OCI-LY1 (cell line): ENCODE data around the gene GNG7.

ENCODE experiments used
- H2AFZ ChIP-seq: fragments of 200-600 bp; sonication (generic), shearing (Covaris generic); 2 replicates; pipeline ENCODE4 v1.6.0; 2014; ENCODE audit warnings: antibody characterized with exemption, mild to moderate bottlenecking, low read length
- H3F3A ChIP-seq: fragments of 200-600 bp; sonication (generic), shearing (Covaris generic); 2 replicates; pipeline ENCODE4 v1.6.0; 2014; ENCODE audit warnings: mild to moderate bottlenecking, antibody characterized with exemption, low read length, moderate library complexity; ENCODE audit not compliant: insufficient read depth
- H3K27ac ChIP-seq: fragments of 200-600 bp; sonication (generic); 2 replicates; pipeline ENCODE4 v1.5.1; 2014; ENCODE audit warnings: low read length, mixed run types, mild to moderate bottlenecking, low read depth; ENCODE audit not compliant: poor library complexity, severe bottlenecking
- H3K27me3 ChIP-seq: fragments of 200-600 bp; sonication (generic); 2 replicates; pipeline ENCODE4 v1.6.0; 2014; ENCODE audit warnings: antibody characterized with exemption, mild to moderate bottlenecking, low read length, moderate library complexity; ENCODE audit not compliant: insufficient read depth
- H3K36me3 ChIP-seq: fragments of 200-600 bp; sonication (generic); 2 replicates; pipeline ENCODE4 v1.6.1; 2014; ENCODE audit warnings: mild to moderate bottlenecking, antibody characterized with exemption, low read length, moderate library complexity, mixed read lengths; ENCODE audit not compliant: insufficient read depth
- H3K4me1 ChIP-seq: fragments of 200-600 bp; sonication (generic); 2 replicates; pipeline ENCODE4 v1.5.1; 2014; ENCODE audit warnings: mild to moderate bottlenecking, low read length, moderate library complexity; ENCODE audit not compliant: insufficient read depth, severe bottlenecking
- H3K4me2 ChIP-seq: fragments of 200-600 bp; sonication (generic), shearing (Covaris generic); 2 replicates; pipeline ENCODE4 v1.6.1; 2014; ENCODE audit warnings: low read length
- H3K4me3 ChIP-seq: fragments of 200-600 bp; sonication (generic); 2 replicates; pipeline ENCODE4 v1.5.1; 2014; ENCODE audit warnings: low read length, low read depth, mild to moderate bottlenecking, mixed read lengths; ENCODE audit not compliant: poor library complexity, severe bottlenecking
- H3K79me2 ChIP-seq: fragments of 200-600 bp; shearing (Covaris generic); 2 replicates; pipeline ENCODE4 v1.6.1; 2016; ENCODE audit warnings: mixed run types, low read length, mixed read lengths; ENCODE audit not compliant: insufficient read depth
- H3K9ac ChIP-seq: fragments of 200-600 bp; sonication (generic), shearing (Covaris generic); 2 replicates; pipeline ENCODE4 v1.6.1; 2014; ENCODE audit warnings: mild to moderate bottlenecking, low read length, mixed read lengths
- H3K9me2 ChIP-seq: fragments of 200-600 bp; sonication (generic), shearing (Covaris generic); 2 replicates; pipeline ENCODE4 v1.6.1; 2014; ENCODE audit warnings: low read depth, mild to moderate bottlenecking, low read length, mixed read lengths
- H3K9me3 ChIP-seq: fragments of 200-600 bp; shearing (Covaris generic); 2 replicates; pipeline ENCODE4 v1.6.1; 2014; ENCODE audit warnings: low read length, mixed read lengths
- H4K20me1 ChIP-seq: fragments of 200-600 bp; sonication (generic), shearing (Covaris generic); 2 replicates; pipeline ENCODE4 v1.6.0; 2016; ENCODE audit warnings: mild to moderate bottlenecking, low read length; ENCODE audit not compliant: insufficient read depth
- CTCF ChIP-seq: fragments of 200-600 bp; sonication (generic), shearing (Covaris generic); IDR thresholded peaks from 2 replicates; pipeline ENCODE4 v1.5.1; 2017; ENCODE audit warnings: mild to moderate bottlenecking, antibody characterized with exemption, low read length, moderate library complexity, mixed read lengths
- EZH2 ChIP-seq: fragments of 200-600 bp; sonication (generic), shearing (Covaris generic); IDR thresholded peaks from 2 replicates; pipeline ENCODE4 v1.8.0; 2017; ENCODE audit warnings: borderline replicate concordance, mixed run types, mild to moderate bottlenecking, antibody characterized with exemption, low read length, moderate library complexity, mixed read lengths

Gene GNG7

GRCh38 chr19:2686360-2686759 lies 16.1 kb downstream of the GNG7 start:
- no peak overlapping the region for H3K4me3 ChIP-seq
- H3K9ac ChIP-seq, result no peak overlapping the region
- H3K36me3 ChIP-seq, result no peaks in the 10 kb centered on the region; the same call in 1 of the 2 replicates
- H3K9me2 ChIP-seq, result no peaks in the 10 kb centered on the region
- no peaks in the 10 kb centered on the region; the same call in 1 of the 2 replicates for H3K27me3 ChIP-seq
- no peaks in the 10 kb centered on the region for H3K9me3 ChIP-seq
- no peaks in the 10 kb centered on the region for H4K20me1 ChIP-seq
- no peaks in the 10 kb centered on the region for H3F3A ChIP-seq
- no peak overlapping the region for H2AFZ ChIP-seq
- no peak overlapping the region for H3K27ac ChIP-seq
- no peaks in the 10 kb centered on the region for H3K79me2 ChIP-seq
- no peak for TF ChIP-seq EZH2
- TF ChIP-seq CTCF, result no peak
- H3K4me1 ChIP-seq, result peaks cover 4% of the 10 kb centered on the region
- H3K4me2 ChIP-seq, result no peak overlapping the region

GRCh38 chr19:2685204-2685704 lies 17.2 kb downstream of the GNG7 start:
- Histone ChIP-seq H3K9me3 (no peaks in the 10 kb centered on the region), H2AFZ (no peak overlapping the region), H3K4me2 (no peak overlapping the region), H3K9ac (no peak overlapping the region), H3K9me2 (no peaks in the 10 kb centered on the region), H4K20me1 (no peaks in the 10 kb centered on the region), H3K27me3 (no peaks in the 10 kb centered on the region; the same call in 1 of the 2 replicates), H3K36me3 (no peaks in the 10 kb centered on the region; the same call in 1 of the 2 replicates), H3K27ac (no peak overlapping the region), H3K4me1 (peaks cover 13% of the 10 kb centered on the region), H3F3A (no peaks in the 10 kb centered on the region), H3K79me2 (no peaks in the 10 kb centered on the region), H3K4me3 (no peak overlapping the region)
- TF ChIP-seq CTCF, result no peak
- TF ChIP-seq EZH2, result no peak

- H3K9me3 ChIP-seq, result peaks cover 4% of the 10 kb centered on the region; the same call in 1 of the 2 replicates
- no peak overlapping the region for H3K27ac ChIP-seq
- no peaks in the 10 kb centered on the region for H4K20me1 ChIP-seq
Observed at GRCh38 chr19:2683430-2684003, 19.0 kb downstream of the GNG7 start.

More at GRCh38 chr19:2683430-2684003, 19.0 kb downstream of the GNG7 start:
- Histone ChIP-seq H3K9ac (no peak overlapping the region), H3K4me1 (peaks cover 13% of the 10 kb centered on the region), H3F3A (no peaks in the 10 kb centered on the region), H2AFZ (no peak overlapping the region), H3K36me3 (no peaks in the 10 kb centered on the region; the same call in 1 of the 2 replicates), H3K27me3 (peaks cover 4% of the 10 kb centered on the region; the same call in 1 of the 2 replicates), H3K4me3 (no peak overlapping the region), H3K4me2 (no peak overlapping the region), H3K9me2 (no peaks in the 10 kb centered on the region), H3K79me2 (no peaks in the 10 kb centered on the region)
- TF ChIP-seq EZH2, result no peak
- no peak for TF ChIP-seq CTCF
